NCI-H1694 (cell line): ENCODE measurements around the gene FGR.
"Not testable (repeated sequence)": the region's sequence is repeated elsewhere in the genome, so short reads cannot be mapped to it uniquely, and the experiment has no call there.

Experiments
- DNase-seq: peaks from one replicate; lab custom pipeline; 2025; lab: John Stamatoyannopoulos, UW

FGR gene

GRCh38 chr1:27634177-27634984, 604 bp downstream of the FGR start:
- no peak for DNase-seq

GRCh38 chr1:27633640-27634176, 1.3 kb downstream of the FGR start:
- DNase-seq = no peak

GRCh38 chr1:27633298-27633610, 1.7 kb downstream of the FGR start:
- DNase-seq = no peak

GRCh38 chr1:27632387-27633297, 2.3 kb downstream of the FGR start:
- no peak for DNase-seq

GRCh38 chr1:27630859-27631491, 4.0 kb downstream of the FGR start:
- no peak for DNase-seq

GRCh38 chr1:27628712-27629111, 6.3 kb downstream of the FGR start:
- no peak for DNase-seq

- not testable (repeated sequence) for DNase-seq
Observed at GRCh38 chr1:27627733-27628132, 7.3 kb downstream of the FGR start.

- DNase-seq = no peak
Observed at GRCh38 chr1:27627061-27627460, 7.9 kb downstream of the FGR start.

- no peak for DNase-seq
Observed at GRCh38 chr1:27626031-27626935, 8.7 kb downstream of the FGR start.

- DNase-seq = no peak
Observed at GRCh38 chr1:27624467-27625178, 10.4 kb downstream of the FGR start.

GRCh38 chr1:27623327-27624212, 11.4 kb downstream of the FGR start:
- DNase-seq = no peak

GRCh38 chr1:27622828-27623227, 12.2 kb downstream of the FGR start:
- DNase-seq = no peak

- no peak for DNase-seq
Observed at GRCh38 chr1:27621051-27621920, 13.7 kb downstream of the FGR start.

- not testable (repeated sequence) for DNase-seq
Observed at GRCh38 chr1:27619782-27620438, 15.1 kb downstream of the FGR start.

GRCh38 chr1:27618341-27619082, 16.5 kb downstream of the FGR start:
- no peak for DNase-seq

- DNase-seq = no peak
Observed at GRCh38 chr1:27617420-27617819, 17.6 kb downstream of the FGR start.

GRCh38 chr1:27616441-27616840, 18.5 kb downstream of the FGR start:
- DNase-seq = no peak
